Muscle of back (tissue), 11 donors: ENCODE data around the gene HBP1. TPM values are rescaled to one million over a fixed set of nuclear protein-coding genes. Genes with fewer than 3 reads are reported as not detected.
"Not testable (repeated sequence)": the region's sequence is repeated elsewhere in the genome, so short reads cannot be mapped to it uniquely, and the experiment has no call there.

Source experiments
- DNase-seq, 3 donors: peaks; one replicate each; pipeline versions ENCODE4 v3.0.0 to v3.0.0-alpha.2; 2013
- polyA plus RNA-seq, 10 donors: library from polyadenylated mRNA; unstranded; fragments of 120-200 nt; gene quantifications; one replicate each; pipeline ENCODE4 v1.2.1, GENCODE V29; 2013; ENCODE audit not compliant: insufficient read length in 10 of 10

Gene HBP1
- polyA plus RNA-seq, 10 donors, result 47.2 to 70.5 (median 61.4) TPM

DNA sequence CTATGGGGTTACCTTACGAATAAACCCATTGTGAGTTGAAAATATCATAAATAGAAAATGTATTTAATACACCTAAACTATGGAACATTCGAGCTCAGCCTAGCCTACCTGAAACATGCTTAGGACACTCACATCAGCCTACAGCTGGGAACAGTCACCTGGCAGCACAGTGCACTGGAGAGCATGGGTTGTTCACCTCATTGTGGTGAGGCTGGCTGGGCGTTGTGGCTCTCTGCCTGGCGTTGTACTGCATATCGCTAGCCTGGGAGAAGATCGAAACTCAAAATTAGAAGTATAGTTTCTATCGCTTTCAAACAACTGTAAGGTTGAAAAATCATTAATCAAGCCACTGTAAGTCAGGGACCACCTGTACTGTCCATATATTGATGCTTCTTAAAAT, 17.3 kb upstream of the HBP1 start:
- DNase-seq, result no peak

DNA sequence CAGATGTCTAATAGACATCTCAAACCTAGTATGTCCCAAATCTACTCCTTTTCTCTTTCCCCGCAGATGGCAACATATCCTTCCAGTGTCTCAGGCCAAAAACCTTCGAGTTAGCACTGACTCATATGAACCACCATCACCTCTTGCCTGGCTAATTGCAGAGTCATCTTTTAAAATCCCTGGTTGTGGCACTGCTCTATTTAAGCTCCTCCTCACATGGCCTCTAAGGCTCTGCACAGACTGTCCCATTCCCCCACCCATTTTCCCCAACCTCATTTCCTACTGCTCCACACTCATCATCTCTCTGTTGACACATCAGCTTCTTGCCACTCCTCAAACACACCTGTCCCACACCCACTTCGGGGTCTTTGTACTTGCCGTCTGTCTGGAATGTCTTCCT, 16.8 kb upstream of the HBP1 start:
- no peak for DNase-seq

DNA sequence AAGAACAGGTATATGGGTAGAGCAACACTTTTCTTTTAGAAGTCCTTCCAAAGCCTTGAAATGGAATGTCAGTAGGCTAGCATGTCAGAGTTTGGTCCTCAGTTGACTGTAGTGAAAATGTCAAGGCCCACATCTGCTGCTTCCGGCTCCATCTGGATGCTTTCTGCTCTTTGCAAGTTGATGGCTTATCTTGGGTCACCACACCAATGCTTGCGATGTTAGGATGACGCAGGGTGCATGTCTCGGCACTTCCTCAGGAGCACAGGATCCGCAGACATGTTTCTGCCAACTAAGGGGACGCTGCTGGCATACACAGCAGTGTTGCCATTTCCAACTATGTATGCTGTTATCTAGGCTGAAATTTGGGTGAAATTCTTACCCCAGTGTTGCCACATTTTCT, 14.0 kb upstream of the HBP1 start:
- DNase-seq, result no peak

DNA sequence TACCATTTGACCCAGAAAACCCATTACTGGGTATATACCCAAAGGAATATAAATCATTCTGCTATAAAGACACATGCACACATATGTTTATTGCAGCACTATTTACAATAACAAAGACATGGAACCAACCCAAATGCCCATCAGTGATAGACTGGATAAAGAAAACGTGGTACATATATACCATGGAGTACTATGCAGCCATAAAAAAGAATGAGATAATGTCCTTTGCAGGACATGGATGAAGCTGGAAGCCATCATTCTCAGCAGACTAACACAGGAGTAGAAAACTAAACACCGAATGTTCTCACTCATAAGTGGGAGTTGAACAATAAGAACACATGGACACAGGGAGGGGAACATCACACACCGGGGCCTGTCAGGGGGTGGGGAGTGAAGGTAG, 13.1 kb upstream of the HBP1 start:
- DNase-seq, result not testable (repeated sequence)

DNA sequence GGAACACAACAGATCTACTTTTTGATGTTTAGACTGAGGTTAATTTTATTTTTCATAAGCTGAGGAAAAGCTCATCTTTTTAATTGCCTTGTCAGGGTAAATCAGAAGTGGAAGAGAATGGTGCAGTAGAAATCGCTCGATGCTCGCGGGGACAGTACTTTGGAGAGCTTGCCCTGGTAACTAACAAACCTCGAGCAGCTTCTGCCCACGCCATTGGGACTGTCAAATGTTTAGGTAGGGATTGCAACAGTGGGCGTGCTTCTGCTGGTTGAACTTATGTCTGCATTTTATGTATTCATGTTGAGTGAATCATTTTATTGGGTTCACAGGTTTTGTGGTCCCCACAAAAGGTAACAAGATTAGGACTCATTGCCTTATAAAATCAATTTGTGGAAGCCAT, 11.7 kb upstream of the HBP1 start:
- no peak for DNase-seq

DNA sequence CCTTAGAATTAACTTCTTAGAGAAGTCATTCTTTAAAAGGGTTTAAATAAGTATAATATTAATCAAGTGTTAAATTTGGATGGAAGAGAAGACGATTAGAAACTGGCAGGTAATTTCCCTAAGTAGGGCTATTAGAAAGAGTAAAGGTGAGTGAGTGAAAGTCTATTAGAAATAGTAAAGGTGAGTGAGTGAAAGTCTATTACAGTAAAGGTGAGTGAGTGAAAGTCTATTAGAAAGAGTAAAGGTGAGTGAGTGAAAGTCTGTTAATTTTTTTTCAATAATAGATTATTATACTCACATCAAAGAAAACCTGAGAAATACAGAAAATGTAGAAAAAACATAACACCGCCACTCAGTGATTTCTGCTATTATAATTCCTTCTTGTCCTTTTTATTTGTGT, 10.8 kb upstream of the HBP1 start:
- no peak for DNase-seq

DNA sequence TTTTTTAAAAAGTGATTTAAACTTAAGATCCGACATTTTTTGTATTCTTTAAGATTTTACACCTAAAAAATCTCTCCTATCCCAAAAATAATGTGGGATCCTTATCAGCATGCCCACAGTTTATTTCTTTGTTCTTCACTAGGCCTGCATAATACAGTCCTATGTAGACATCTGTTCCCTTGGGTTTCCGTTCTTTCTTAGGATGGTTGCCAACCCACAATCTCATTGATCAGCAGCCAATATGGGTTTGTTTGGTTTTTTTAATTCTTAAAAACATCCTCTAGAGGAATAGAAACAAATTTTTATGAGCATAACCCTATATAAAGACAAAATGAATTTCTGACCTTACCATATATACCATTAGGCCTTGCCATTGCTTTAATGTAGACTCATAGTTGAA, 8.4 kb upstream of the HBP1 start:
- no peak for DNase-seq

DNA sequence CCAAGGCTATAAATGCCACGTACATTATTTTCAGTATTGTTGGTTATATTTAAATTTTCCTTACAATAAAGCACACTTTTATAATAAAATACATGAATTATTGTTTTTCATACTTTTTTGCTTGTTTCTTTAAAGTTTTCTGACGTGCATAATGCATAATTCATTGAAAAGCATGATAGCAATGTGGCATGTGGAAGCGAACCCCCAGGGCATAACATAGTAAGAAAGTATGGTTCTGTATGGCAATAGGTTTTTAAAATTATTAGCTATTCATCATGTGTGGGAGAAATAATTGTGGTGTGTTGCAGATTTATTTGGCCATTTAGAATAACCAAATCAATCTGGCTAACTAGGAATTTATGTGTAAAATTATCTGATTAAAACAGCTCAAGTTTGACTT, 7.4 kb upstream of the HBP1 start:
- no peak for DNase-seq

DNA sequence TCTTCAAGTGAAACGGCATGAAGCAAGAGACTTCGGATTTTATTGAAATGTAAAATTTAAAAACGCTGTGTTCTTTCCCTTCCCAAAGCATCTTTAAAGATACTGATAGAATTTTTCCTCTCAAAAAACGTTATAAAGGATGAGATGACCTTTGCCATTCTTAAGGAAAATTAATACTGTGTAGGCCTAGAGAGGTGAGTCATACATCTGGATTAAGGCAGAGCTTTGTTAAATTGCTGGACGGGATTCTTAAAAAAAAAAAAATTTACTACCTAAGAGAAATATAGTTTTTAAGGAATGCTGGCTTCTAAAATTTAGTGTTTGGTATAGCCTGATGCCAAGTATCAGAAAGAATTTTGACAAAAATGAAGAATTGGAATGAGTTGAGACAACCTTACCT, 6.3 kb upstream of the HBP1 start:
- DNase-seq, result no peak

DNA sequence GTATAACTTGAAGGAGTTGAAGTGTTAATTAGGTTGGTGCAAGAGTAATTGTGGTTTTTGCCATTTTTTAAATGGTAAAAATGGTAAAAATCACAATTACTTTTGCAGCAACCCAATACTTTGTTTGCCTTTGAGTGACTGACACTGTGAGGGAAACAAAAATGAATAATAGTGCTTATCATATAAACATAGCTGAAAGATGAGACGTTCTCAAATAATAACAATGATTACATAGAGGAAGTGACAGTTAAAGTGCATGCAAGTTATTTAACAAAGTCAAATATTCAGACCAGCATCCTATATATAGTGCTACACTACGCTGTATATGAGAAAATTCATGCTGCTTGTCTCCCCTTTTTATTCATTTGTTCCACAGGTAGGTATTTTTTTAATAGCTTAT, 4.7 kb upstream of the HBP1 start:
- no peak for DNase-seq

DNA sequence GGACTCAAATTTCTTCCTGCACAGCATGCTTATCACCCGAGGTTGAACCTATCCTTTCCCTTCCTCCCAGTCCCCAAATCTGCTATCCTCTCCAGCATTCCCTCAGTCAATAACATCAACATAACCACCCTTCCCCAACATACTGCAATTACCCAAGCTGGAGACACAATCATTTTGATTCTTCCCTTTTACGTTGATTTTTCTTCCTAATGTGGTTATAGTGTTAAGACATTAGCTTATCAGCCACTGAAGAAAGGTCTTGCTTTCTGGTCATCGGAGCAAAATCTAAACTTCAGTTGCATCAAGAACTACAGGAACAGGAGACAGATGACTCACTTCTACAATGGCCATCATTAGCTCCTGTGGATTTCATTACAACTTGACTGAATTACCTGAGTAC, 3.5 kb upstream of the HBP1 start:
- no peak for DNase-seq

DNA sequence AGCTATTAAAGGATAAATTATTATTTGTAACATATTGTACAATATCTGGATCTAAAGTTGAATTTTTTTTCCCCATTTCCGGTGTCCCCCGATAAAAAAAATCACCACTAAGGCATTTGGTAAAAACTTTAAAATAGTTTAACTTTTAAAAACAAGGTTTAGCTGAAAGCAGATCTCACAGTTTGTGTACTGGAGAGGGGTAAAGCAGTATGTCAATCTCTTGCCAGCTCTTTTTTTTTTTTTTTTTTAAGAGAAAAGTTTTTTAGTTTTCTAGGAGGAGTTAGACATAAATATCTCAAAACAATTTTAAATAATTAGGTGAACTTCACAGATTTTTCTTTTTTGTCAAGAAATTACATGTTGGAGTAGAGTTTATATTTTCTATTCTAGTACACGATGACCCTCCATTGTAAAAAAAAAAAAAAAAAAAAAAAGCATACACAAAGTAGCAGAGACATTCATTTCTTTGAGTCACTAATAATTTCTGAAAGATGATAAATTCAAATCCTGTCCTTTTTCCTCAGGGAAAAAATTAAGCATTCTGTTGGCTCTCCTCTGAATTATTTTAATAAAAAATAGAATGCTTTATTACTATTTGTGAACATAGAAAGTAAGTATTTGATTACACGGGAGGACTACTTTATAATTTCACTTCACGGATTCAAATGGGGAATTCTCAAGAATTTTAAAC, 1.9 kb upstream of the HBP1 start:
- peak in 1 of 3 donors; percentile 38 for DNase-seq

DNA sequence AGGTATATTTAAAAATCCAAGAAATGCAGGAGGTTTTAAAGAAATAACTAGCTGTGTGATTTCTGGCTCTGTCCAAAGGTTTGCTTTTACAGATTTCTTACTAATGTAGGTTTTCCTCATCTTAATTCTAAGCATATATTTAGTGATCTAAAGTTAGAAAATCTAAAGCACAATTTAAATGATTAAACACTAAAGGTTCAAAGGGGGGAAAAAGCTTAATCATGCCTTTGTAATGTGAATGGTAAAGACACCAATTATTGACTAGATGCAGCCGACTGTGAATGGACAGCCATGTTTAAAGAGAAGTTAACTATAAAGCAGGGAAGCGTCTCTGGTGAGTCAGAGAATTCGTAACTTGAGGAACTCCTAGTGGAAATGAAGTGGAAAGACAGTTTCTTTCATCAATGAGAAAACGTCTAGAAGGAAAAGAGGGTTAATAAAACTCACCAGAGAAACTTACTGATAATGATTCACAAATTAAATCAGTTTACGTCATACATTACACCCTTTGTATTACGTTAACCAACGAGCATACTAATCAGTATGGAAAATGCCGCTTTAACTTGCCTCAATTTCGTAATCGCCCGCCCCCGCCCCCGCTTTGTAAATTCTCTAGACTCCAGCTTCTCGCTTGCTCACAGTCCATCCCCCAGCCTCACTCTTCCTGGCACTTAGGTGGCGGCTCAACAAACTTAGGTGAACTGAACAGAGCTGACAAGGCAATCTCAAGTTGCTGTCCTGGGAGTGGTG, 1.1 kb upstream of the HBP1 start:
- peak; percentile 80 to 91 (median 83) for DNase-seq

DNA sequence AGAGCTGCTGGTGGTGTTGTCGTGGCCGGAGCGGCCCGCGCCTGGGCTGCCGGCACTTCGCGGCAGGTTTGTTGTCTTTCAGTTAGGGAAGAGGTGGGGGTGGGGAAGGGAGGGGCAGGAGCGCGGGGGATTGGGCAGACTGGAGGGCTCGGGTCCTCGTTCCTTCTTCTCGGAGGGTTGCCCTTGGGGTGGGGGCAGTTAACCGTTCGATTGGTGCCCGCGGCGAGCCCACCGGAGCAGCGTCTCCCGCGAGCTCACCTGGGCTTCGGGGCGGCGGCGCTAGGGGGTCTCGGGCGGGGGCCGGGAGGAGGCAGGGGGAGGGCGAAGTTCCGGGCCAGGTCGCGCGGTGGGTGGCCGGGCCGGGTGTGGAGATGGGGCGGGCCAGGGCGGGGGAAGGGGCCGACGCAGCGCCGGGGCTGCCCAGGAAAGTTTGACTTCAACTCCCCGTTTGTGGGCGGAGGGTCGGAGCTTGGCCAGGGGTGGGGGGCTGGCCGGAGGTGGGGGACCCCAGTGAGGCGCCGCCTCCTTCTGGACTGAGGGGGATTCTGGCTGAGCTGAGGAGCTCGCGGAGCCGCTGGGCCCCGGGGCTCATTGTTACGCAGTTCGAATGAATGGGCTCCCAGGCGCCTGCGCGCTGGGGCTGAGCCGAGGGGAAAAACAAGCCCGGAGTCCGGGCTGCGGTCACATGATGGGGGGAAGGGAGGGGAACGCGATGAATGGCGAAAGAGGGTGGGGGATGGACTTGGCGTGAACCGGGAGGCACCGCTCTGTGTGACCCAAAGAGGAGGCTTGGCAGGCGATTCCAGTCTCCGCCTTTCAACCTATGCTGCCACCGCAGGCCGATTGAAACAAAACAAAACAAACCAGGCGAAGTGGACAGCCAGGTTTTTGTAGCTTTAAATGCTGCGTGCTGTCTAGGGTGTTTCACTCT, 582 bp downstream of the HBP1 start:
- peak; percentile 96 to 99 (median 98) for DNase-seq

DNA sequence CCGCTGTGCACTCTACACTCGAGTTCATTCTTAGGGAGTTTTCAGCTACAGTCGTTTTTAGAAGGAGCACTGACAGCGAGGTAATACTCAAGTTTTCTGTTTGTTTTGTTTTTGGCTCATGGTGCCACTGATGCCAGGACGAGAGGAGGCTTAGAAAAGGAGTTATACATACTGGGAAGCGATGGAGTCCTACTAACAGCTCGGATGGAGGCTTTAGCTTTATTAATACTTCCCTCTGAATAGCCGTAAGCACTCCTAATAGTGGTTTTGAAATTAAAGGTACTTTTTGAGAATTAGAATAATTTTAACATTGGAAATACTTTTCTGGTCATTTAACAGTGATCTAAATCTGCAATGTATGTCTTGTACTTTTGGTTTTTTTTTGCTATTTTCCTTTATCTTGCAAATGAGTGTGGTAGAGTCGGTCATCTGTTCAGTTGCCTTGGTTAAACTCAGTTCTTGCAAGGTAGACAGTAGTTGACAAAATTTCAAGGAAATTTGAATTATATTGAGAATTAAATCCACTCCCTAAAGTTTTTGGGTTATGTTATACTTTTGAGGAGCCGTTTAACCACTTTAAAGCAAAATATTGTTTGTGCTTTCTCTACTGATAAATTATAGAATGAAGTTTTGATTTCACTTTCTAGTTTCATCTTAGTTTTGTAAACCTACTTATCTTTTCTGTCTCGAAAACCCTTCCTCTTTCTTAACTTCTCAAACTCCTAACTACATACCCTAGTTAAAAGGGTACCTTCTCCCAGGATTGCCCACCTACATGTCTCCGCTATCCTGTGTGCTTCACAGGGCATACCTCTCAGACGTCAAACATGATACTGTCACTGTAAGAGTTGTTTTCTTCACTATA, 1.5 kb downstream of the HBP1 start:
- DNase-seq, result no peak

DNA sequence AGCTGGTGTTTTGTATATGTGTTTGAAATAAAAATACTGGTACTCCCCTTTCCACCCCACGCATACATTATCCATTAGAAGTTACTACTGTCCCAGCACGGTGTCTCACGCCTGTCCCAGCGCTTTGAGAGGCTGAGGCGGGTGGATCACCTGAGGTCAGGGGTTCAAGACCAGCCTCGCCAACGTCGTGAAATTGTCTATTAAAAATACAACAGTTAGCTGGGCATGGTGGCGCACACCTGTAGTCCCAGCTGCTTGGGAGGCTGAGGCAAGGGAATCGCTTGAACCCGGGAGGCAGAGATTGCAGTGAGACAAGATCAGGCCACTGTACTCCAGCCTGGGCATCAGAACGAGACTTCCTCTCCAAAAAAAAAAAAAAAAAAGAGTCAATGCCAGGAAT, 2.7 kb downstream of the HBP1 start:
- DNase-seq, result no peak

DNA sequence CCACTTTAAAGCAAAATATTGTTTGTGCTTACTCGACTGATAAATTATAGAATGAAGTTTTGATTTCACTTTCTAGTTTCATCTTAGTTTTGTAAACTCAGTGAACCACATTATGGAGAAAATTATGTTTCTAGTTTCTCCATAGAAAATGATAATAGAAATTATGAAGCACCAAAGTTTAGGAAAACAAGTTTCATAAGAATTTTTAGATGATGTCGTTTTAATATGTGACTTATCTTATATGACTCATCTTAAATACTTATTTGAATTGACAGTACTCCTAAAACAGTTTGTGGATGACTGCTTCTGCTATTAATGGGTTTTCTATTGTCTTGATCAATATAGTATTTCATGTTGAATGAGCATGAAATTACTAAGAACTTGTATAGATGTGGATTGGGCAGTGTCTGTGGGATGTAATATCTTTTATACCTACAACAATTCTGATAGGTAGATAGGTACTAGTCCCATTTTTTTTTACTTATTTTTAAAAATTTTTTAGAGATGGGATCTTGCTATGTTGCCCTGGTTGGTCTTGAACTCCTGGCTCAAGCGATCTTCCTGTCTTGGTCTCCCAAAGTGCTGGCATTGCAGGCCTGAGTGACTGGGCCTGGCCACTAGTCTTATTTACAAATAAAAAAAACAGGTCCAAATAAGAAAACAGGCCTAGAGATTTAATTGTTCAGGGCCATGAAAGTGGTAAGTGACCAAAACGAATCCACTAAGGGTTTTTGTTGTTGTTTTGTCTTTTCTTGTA, 3.7 kb downstream of the HBP1 start:
- DNase-seq, result no peak

DNA sequence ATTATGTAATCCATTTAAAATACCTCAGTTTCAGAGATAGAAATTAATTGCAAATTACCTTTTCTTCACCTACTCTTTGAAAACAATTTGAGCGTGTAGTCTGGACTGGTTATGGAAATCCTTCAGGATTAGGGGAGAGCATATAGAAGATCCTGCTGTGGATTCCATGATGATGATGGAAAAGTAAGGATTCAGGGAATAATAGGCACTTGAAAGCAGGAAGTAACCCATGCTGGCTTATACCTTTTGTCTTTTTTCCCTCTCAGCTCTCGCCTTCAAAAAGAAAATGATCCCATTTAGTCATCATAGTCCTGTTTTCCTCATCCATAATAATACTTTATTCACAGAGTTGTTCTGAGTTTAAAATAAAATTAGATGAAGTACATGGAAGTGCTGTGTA, 4.4 kb downstream of the HBP1 start:
- DNase-seq, result no peak

DNA sequence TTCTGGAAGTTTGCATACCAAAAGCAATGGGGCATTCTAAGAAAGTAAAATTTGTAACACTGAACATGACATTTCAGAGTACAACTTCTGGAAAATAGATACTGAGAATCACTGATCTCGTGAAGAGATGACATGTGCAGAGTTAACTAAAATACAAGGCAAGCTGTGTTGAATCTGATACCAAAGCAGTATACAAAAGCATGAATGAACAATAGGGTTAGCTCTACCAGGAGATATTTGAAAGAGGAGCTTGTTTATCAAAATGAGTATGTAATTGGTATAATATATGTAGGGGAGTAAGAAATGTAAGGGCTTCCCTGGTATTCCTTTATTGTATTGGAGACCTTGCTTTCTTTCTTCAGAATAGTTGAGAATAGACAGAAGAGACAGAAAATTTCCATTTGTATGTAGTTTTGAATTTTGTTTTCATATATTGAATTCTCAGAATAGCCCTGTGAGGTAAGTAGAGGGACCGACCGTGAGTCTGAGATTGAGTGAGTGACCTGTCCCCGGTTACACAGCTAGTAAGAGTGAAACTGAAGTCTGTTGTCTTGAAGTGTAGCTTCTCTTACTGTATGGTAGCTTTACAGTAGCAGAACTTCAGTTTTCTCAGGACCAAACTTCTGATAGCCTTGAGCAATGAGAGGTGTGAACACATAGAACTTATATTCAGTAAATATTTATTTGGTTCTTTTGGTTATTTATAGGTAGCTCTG, 5.0 kb downstream of the HBP1 start:
- no peak for DNase-seq
